NCI-H748 (cell line): ENCODE measurements around the gene OFD1.

Source experiments
- DNase-seq: peaks from one replicate; lab custom pipeline; 2025; ENCODE audit not compliant: unreplicated experiment; lab: John Stamatoyannopoulos, UW

OFD1 gene

GRCh38 chrX:13734278-13735172 lies at the start of gene OFD1, which contains the start of gene TRAPPC2:
TSS of gene OFD1 (plus strand) at chrX:13734748. CDS start at chrX:13735072, 324 bp downstream.
TSS of gene TRAPPC2 (minus strand) at chrX:13734620. CDS start at chrX:13719963, 14,657 bp downstream.
- DNase-seq: peak; percentile 98

GRCh38 chrX:13685126-13685763 lies 49.3 kb upstream of the OFD1 start:
- no peak for DNase-seq

- no peak for DNase-seq
Measured at GRCh38 chrX:13687203-13687602, 47.3 kb upstream of the OFD1 start.

GRCh38 chrX:13688384-13688957 lies 46.1 kb upstream of the OFD1 start:
- peak; percentile 8 for DNase-seq

- peak; percentile 80 for DNase-seq
Measured at GRCh38 chrX:13688958-13689740, 45.4 kb upstream of the OFD1 start, which contains the start of gene RAB9A. TSS of gene RAB9A (plus strand) at chrX:13689128. CDS start at chrX:13708747, 19,619 bp downstream.

GRCh38 chrX:13689741-13690211 lies 44.8 kb upstream of the OFD1 start:
- peak; percentile 40 for DNase-seq

- DNase-seq: no peak
Measured at GRCh38 chrX:13690836-13691235, 43.7 kb upstream of the OFD1 start.

- DNase-seq: no peak
Measured at GRCh38 chrX:13691841-13692371, 42.6 kb upstream of the OFD1 start.

GRCh38 chrX:13692771-13693231 lies 41.7 kb upstream of the OFD1 start:
- DNase-seq: no peak

- no peak for DNase-seq
Measured at GRCh38 chrX:13693341-13693961, 41.1 kb upstream of the OFD1 start.

- no peak for DNase-seq
Measured at GRCh38 chrX:13694359-13694758, 40.2 kb upstream of the OFD1 start.

GRCh38 chrX:13694983-13695382 lies 39.6 kb upstream of the OFD1 start:
- no peak for DNase-seq

GRCh38 chrX:13695601-13696115 lies 38.9 kb upstream of the OFD1 start:
- no peak for DNase-seq

- DNase-seq: no peak
Measured at GRCh38 chrX:13697455-13697854, 37.1 kb upstream of the OFD1 start.

GRCh38 chrX:13697976-13698375 lies 36.6 kb upstream of the OFD1 start:
- DNase-seq: no peak

GRCh38 chrX:13698432-13698831 lies 36.1 kb upstream of the OFD1 start:
- DNase-seq: no peak

GRCh38 chrX:13699183-13699826 lies 35.2 kb upstream of the OFD1 start:
- peak; percentile 1 for DNase-seq

- DNase-seq: no peak
Measured at GRCh38 chrX:13700380-13700779, 34.2 kb upstream of the OFD1 start.

- DNase-seq: no peak
Measured at GRCh38 chrX:13702111-13702789, 32.3 kb upstream of the OFD1 start.
